Transverse colon (tissue), 4 donors: Measurements from ENCODE around the gene VTI1B. TPM values are rescaled to one million over a fixed set of nuclear protein-coding genes. Genes with fewer than 3 reads are reported as not detected.
"Not testable (repeated sequence)": the region's sequence is repeated elsewhere in the genome, so short reads cannot be mapped to it uniquely, and the experiment has no call there.

Experiments used
- DNase-seq: peaks from one replicate; pipeline ENCODE4 v3.0.0-alpha.2; 2019
- H3K27ac ChIP-seq, 4 donors: fragments of 200-600 bp; sonication (generic); 2 replicates each; pipeline ENCODE4 v1.5.1; 2016 to 2018; ENCODE audit warnings: inconsistent platforms in 4 of 4
- H3K27me3 ChIP-seq: fragments of 200-600 bp; sonication (generic); 2 replicates; pipeline ENCODE4 v1.5.1; 2017; ENCODE audit warnings: inconsistent platforms
- H3K36me3 ChIP-seq, 4 donors: fragments of 200-600 bp; sonication (generic); 2 replicates each; pipeline ENCODE4 v1.5.1; 2017 to 2019; ENCODE audit warnings: inconsistent platforms in 4 of 4
- H3K4me1 ChIP-seq, 4 donors: fragments of 200-600 bp; sonication (generic); 2 replicates each; pipeline ENCODE4 v1.5.1; 2017 to 2020; ENCODE audit warnings: inconsistent platforms in 4 of 4
- H3K4me3 ChIP-seq, 4 donors: fragments of 200-600 bp; sonication (generic); 1 replicate in 1 of 4; 2 replicates in 3 of 4; pipeline versions ENCODE4 v1.5.1 to v1.6.1; 2017 to 2019; ENCODE audit warnings: inconsistent platforms in 4 of 4
- H3K9me3 ChIP-seq, 2 donors: fragments of 200-600 bp; sonication (generic); 2 replicates each; pipeline ENCODE4 v1.5.1; 2017 to 2019; ENCODE audit warnings: inconsistent platforms in 2 of 2
- EP300 ChIP-seq: sonication (generic); formaldehyde crosslinking; IDR thresholded peaks from one replicate; pipeline ENCODE4 v1.6.1; 2017; ENCODE audit warnings: antibody characterized with exemption, low read depth
- POLR2A ChIP-seq: fragments of 450-650 bp; IDR thresholded peaks from one replicate; pipeline ENCODE4 v1.6.1; 2016; ENCODE audit warnings: antibody characterized with exemption, mild to moderate bottlenecking, moderate library complexity
- POLR2AphosphoS5 ChIP-seq, 3 donors: sonication (generic); formaldehyde crosslinking; IDR thresholded peaks; one replicate each; pipeline ENCODE4 v1.6.1; 2016; ENCODE audit warnings: antibody characterized with exemption in 3 of 3
- WGBS, 2 donors: methylation state at CpG; one replicate each; pipeline ENCODE4 v1.1.5; 2018; ENCODE audit warnings: low coverage in 1 of 2; 5-methylcytosine and 5-hydroxymethylcytosine counted together
- in situ Hi-C, 4 donors: fragments of 200-750 bp; cut with MboI; loops; one replicate each; pipeline versions ENCODE4 v1.15.0 to v1.15.1; 2017; ENCODE audit warnings: low sequenced_read_pairs in 3 of 4, low pct_ligation_motif_present in 1 of 4, low pct_unique_long_range_greater_than_20kb in 1 of 4
- intact Hi-C: fragments of 100-400 bp; cut with DNase I; formaldehyde crosslinking; loops from one replicate; pipeline ENCODE4 v1.15.1; 2023; ENCODE audit warnings: low total_unique reads
- total RNA-seq, 4 donors: library from RNA; depleted of rRNA; stranded (reverse); fragments of >200 nt; gene quantifications; one replicate each; pipeline ENCODE4 v1.1.0, GENCODE V29; 2016
- TF ChIP-seq, protein P1 (sequence below), 5 experiments: fragments of 200-600 bp in 3 of 5; fragments of 450-650 bp in 2 of 5; sonication (generic) in 3 of 5; IDR thresholded peaks; 1 replicate in 2 of 5; 2 replicates in 3 of 5; pipeline ENCODE4 v1.5.1; 2016 to 2017; ENCODE audit warnings: antibody characterized with exemption in 5 of 5, inconsistent platforms in 3 of 5, mild to moderate bottlenecking in 2 of 5, moderate library complexity in 1 of 5

VTI1B gene
- total RNA-seq, 4 donors from 2014 or later = 59.5 to 74.8 (median 67.5) TPM

DNA sequence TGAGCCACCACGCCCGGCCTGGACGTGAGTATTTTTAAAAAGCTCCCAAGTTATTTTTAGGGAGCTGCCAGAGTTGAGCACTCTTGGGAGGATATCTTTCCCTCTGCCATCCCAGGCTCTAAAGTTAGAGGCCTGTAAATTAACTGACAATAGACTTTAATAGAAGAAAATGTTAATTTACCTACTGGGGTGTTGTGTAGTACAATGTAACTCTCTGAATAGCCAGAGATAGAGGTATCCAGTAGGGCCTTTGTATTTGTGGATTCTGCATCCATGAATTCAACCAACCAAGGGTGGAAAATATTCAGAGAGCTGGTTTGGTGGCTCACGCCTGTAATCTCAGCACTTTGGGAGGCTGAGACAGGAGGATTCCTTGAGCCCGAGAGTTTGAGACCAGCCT lies 66.8 kb downstream of the VTI1B start:
- TF ChIP-seq EP300 = no peak
- TF ChIP-seq, protein P1, sequence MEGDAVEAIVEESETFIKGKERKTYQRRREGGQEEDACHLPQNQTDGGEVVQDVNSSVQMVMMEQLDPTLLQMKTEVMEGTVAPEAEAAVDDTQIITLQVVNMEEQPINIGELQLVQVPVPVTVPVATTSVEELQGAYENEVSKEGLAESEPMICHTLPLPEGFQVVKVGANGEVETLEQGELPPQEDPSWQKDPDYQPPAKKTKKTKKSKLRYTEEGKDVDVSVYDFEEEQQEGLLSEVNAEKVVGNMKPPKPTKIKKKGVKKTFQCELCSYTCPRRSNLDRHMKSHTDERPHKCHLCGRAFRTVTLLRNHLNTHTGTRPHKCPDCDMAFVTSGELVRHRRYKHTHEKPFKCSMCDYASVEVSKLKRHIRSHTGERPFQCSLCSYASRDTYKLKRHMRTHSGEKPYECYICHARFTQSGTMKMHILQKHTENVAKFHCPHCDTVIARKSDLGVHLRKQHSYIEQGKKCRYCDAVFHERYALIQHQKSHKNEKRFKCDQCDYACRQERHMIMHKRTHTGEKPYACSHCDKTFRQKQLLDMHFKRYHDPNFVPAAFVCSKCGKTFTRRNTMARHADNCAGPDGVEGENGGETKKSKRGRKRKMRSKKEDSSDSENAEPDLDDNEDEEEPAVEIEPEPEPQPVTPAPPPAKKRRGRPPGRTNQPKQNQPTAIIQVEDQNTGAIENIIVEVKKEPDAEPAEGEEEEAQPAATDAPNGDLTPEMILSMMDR (IDR thresholded peaks at IDR 0.05) = no peak
- no peak for TF ChIP-seq POLR2AphosphoS5 (IDR thresholded peaks at IDR 0.05)
- no peak for TF ChIP-seq POLR2A
- Histone ChIP-seq H3K27ac (no peak overlapping the region), H3K9me3 (no peaks in the 10 kb centered on the region), H3K27me3 (no peaks in the 10 kb centered on the region), H3K36me3 (no peaks in the 10 kb centered on the region), H3K4me1 (no peaks in the 10 kb centered on the region), H3K4me3 (no peak overlapping the region)
- intact Hi-C loops (no loop called here), in situ Hi-C loops (loop anchor here in 1 of 4 donors (25.0 kb wide), 1 partner anchor 105 kb away; the partner anchor contains the start of gene RDH12)
- no peak for DNase-seq
- whole genome bisulfite sequencing, 2 donors = 88 to 100% methylated on average over 1 to 5 of the region's 5 CpGs

DNA sequence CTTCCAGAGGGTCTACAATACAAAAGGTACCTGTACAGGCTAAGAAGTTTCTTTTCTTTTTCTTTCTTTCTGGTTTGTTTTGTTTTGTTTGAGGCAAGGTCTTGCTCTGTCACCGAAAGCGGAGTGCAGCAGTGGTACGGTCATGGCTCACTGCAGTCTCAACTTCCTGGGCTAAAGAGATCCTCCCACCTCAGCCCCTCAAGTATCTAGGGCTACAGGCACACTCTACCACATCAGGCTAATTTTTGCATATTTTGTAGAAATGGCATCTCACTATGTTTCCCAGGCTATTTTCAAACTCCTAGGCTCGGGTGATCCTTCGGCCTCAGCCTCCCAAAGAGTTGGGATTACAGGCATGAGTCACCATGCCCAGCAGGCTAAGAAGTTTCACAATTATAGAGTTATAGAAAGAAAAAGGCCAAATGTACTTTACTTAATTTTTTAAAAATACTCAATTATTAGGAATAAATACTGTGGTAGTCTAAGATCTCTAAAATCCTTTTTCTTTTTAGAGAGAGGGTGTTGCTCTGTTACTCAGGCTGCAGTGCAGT lies 71.4 kb downstream of the VTI1B start:
- intact Hi-C loops = no loop called here
- Histone ChIP-seq H3K27me3 (no peaks in the 10 kb centered on the region), H3K27ac (no peak overlapping the region), H3K4me1 (peaks cover 3 to 15% (median 9%) of the 10 kb centered on the region in 4 donors), H3K36me3 (no peaks in the 10 kb centered on the region), H3K9me3 (no peaks in the 10 kb centered on the region), H3K4me3 (no peak overlapping the region)
- 59% methylated on average over 5 of the region's 5 CpGs; no CpG with 5 or more reads in 1 of the 2 donors for WGBS, 2 donors
- TF ChIP-seq EP300 = no peak
- no peak for TF ChIP-seq POLR2AphosphoS5 (IDR thresholded peaks at IDR 0.05)
- TF ChIP-seq POLR2A = no peak
- TF ChIP-seq, protein P1 (IDR thresholded peaks at IDR 0.05) = no peak
- in situ Hi-C loops = loop anchor here in 1 of 4 donors (25.0 kb wide), 1 partner anchor 109 kb away; the partner anchor contains the start of gene RDH12
- no peak for DNase-seq

DNA sequence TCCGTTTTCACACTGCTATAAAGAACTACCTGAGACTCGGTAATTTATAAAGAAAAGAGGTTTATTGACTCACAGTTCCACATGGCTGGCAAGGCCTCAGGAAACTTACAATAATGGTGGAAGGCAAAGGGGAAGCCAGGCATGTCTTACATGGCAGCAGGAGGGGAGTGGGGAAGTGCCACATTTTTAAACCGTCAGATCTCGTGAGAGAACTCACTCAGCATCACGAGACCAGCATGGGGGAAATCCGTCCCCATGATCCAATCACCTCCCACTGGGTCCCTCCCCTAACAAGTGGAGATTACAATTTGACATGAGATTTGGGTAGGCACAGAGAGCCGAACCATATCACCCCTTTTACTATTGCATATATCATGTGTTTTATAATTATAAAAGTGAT lies 72.4 kb downstream of the VTI1B start:
- no peak overlapping the region for H3K27ac ChIP-seq
- intact Hi-C loops (no loop called here), in situ Hi-C loops (loop anchor here in 1 of 4 donors (25.0 kb wide), 1 partner anchor 110 kb away; the partner anchor contains the start of gene RDH12)
- no peaks in the 10 kb centered on the region for H3K27me3 ChIP-seq
- no peak for TF ChIP-seq POLR2AphosphoS5 (IDR thresholded peaks at IDR 0.05)
- TF ChIP-seq POLR2A = no peak
- TF ChIP-seq, protein P1 (IDR thresholded peaks at IDR 0.05) = no peak
- no peak for TF ChIP-seq EP300
- peaks cover 3 to 15% (median 9%) of the 10 kb centered on the region in 4 donors for H3K4me1 ChIP-seq
- WGBS, 2 donors = 74 to 77% methylated on average over 2 to 7 of the region's 7 CpGs
- H3K9me3 ChIP-seq = no peaks in the 10 kb centered on the region
- H3K4me3 ChIP-seq = no peak overlapping the region
- no peak for DNase-seq
- H3K36me3 ChIP-seq = no peaks in the 10 kb centered on the region

DNA sequence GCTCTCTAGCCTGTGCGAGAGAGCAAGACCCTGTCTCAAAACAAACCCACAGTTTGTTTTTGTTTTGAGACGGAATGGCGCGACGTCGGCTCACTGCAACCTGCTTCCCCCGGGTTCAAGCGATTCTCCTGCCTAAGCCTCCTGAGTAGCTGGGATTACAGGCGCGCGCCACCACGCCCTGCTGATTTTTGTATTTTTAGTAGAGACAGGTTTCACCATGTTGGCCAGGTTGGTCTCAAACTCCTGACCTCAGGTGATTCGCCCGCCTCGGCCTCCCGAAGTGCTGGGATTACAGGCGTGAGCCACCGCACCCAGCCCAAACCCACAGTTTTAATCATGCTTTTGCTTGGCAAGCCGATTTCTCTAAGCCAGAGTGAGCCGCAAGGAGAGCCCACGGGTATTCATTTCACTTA lies 73.9 kb downstream of the VTI1B start:
- WGBS, 2 donors = 92% methylated on average over 21 of the region's 21 CpGs; no CpG with 5 or more reads in 1 of the 2 donors
- H3K9me3 ChIP-seq, H3K36me3 ChIP-seq, DNase-seq, intact Hi-C loops, H3K27me3 ChIP-seq: not testable (repeated sequence)
- Histone ChIP-seq H3K27ac (peak overlapping the region; percentile 86 to 97 (median 90)), H3K4me1 (peaks cover 3 to 15% (median 9%) of the 10 kb centered on the region in 4 donors), H3K4me3 (peak overlapping the region; percentile 21 to 94 (median 64))
- in situ Hi-C loops = loop anchor here in 1 of 4 donors (25.0 kb wide), 1 partner anchor 112 kb away; the partner anchor contains the start of gene RDH12
